Left lung (tissue), 10 donors: ENCODE results near the gene CBFA2T2. TPM values are rescaled to one million over a fixed set of nuclear protein-coding genes. Genes with fewer than 3 reads are reported as not detected.

Source experiments
- ATAC-seq: fragments of 200-7000 bp; cut with Tn5 transposase; one replicate; pipeline ENCODE4 v1.9.1; 2020; ENCODE audit warnings: moderate library complexity
- DNase-seq, 4 donors: peaks; one replicate each; pipeline ENCODE4 v3.0.0-alpha.2; 2013 to 2020
- H3K27ac ChIP-seq, 2 donors: fragments of 200-600 bp; sonication (generic) in 1 of 2; one replicate each; pipeline versions ENCODE4 v1.5.0 to v1.8.0; 2020 to 2021
- H3K27me3 ChIP-seq, 2 donors: fragments of 200-600 bp; sonication (generic) in 1 of 2; one replicate each; pipeline versions ENCODE4 v1.5.0 to v1.8.0; 2020 to 2021
- H3K36me3 ChIP-seq, 2 donors: fragments of 200-600 bp; sonication (generic) in 1 of 2; one replicate each; pipeline versions ENCODE4 v1.5.0 to v1.8.0; 2020 to 2021
- H3K4me1 ChIP-seq, 2 donors: fragments of 200-600 bp; one replicate each; pipeline ENCODE4 v1.8.0; 2021
- H3K4me3 ChIP-seq, 2 donors: fragments of 200-600 bp; sonication (generic) in 1 of 2; one replicate each; pipeline versions ENCODE4 v1.5.0 to v1.8.0; 2020 to 2021; ENCODE audit warnings: mild to moderate bottlenecking in 1 of 2
- H3K9me3 ChIP-seq, 2 donors: fragments of 200-600 bp; sonication (generic) in 1 of 2; one replicate each; pipeline versions ENCODE4 v1.5.0 to v1.8.0; 2020 to 2021
- CTCF ChIP-seq, 2 donors: fragments of 200-600 bp; sonication (generic) in 1 of 2; IDR thresholded peaks; one replicate each; pipeline versions ENCODE4 v1.5.0 to v1.8.0; 2021; ENCODE audit warnings: antibody characterized with exemption in 2 of 2
- intact Hi-C, 2 donors: fragments of 100-400 bp; cut with DNase I; formaldehyde crosslinking; loops; one replicate each; pipeline versions ENCODE4 v1.11.2 to v1.14.2; 2022
- polyA plus RNA-seq, 6 donors: library from polyadenylated mRNA; unstranded; fragments of 120-200 nt; gene quantifications; one replicate each; pipeline ENCODE4 v1.2.1, GENCODE V29; 2013; ENCODE audit not compliant: insufficient read length in 6 of 6
- total RNA-seq, 2 donors: library from RNA; stranded (reverse); fragmentation: NEBNext Ultra II Directional; extraction: Animal tissue kit (Norgen Biotek cat#: 25700); gene quantifications; one replicate each; pipeline ENCODE4 v1.2.1, GENCODE V29; 2021
- donor health status: DM: no; HTN: yes; CAD: no.
- donor health status: DM: no; HTN: no; CAD: no.

CBFA2T2 gene
- total and polyA plus RNA-seq, 8 donors: 11.9 to 54.4 (median 43.8) TPM

- H3K27me3 ChIP-seq: no peaks in the 10 kb centered on the region
- H3K27ac ChIP-seq: no peak overlapping the region
- DNase-seq (no peak), ATAC-seq (no peak)
- H3K9me3 ChIP-seq: no peaks in the 10 kb centered on the region
- peaks cover 0 to 15% of the 10 kb centered on the region in 2 donors for H3K4me1 ChIP-seq
- no peak overlapping the region for H3K4me3 ChIP-seq
- intact Hi-C loops: no loop called here
- H3K36me3 ChIP-seq: no peaks in the 10 kb centered on the region
- no peak for TF ChIP-seq CTCF (IDR thresholded peaks at IDR 0.05)
These were observed 47.7 kb downstream of the CBFA2T2 start for GRCh38 chr20:33537608-33538007.

GRCh38 chr20:33539129-33539528 lies 49.2 kb downstream of the CBFA2T2 start:
- ATAC-seq (peak; percentile 41), DNase-seq (no peak)
- intact Hi-C loops: no loop called here
- no peak overlapping the region for H3K4me3 ChIP-seq
- no peaks in the 10 kb centered on the region for H3K9me3 ChIP-seq
- H3K27me3 ChIP-seq: no peaks in the 10 kb centered on the region
- H3K27ac ChIP-seq: no peak overlapping the region
- peaks cover 0 to 8% of the 10 kb centered on the region in 2 donors for H3K4me1 ChIP-seq
- H3K36me3 ChIP-seq: no peaks in the 10 kb centered on the region
- no peak for TF ChIP-seq CTCF (IDR thresholded peaks at IDR 0.05)

DNA sequence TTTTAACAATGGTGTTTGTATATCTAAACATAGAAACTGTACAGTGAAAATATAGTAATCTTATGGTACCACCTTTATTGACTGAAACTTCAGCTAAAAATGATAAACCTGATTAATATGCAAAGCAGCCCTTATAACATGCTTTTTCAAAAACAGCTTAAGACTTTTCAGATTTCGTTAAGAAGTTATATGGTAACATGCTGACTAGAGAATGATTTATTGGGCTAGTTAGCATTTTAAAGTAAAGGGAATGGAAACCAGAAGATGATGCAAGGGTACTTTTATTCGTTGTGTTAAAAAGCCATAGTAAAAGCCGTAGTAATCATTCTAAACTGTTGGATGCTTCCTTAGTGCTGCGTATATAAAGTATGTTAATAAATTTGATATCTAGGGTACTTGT lies 50.5 kb downstream of the CBFA2T2 start:
- DNase-seq (no peak), ATAC-seq (no peak)
- Histone ChIP-seq H3K27ac (no peak overlapping the region), H3K36me3 (no peaks in the 10 kb centered on the region), H3K27me3 (no peaks in the 10 kb centered on the region), H3K9me3 (no peaks in the 10 kb centered on the region), H3K4me1 (peaks cover 0 to 8% of the 10 kb centered on the region in 2 donors), H3K4me3 (no peak overlapping the region)
- no peak for TF ChIP-seq CTCF (IDR thresholded peaks at IDR 0.05)
- intact Hi-C loops: no loop called here

- H3K4me1 ChIP-seq: peaks cover 0 to 8% of the 10 kb centered on the region in 2 donors
- no peak overlapping the region for H3K27ac ChIP-seq
- DNase-seq: no peak
- no peaks in the 10 kb centered on the region for H3K27me3 ChIP-seq
- ATAC-seq: no peak
- intact Hi-C loops: no loop called here
- no peaks in the 10 kb centered on the region for H3K9me3 ChIP-seq
- no peak for TF ChIP-seq CTCF (IDR thresholded peaks at IDR 0.05)
- H3K36me3 ChIP-seq: no peaks in the 10 kb centered on the region
- no peak overlapping the region for H3K4me3 ChIP-seq
These were observed 51.2 kb downstream of the CBFA2T2 start for GRCh38 chr20:33541074-33541473.

- DNase-seq: no peak
- Histone ChIP-seq H3K4me3 (no peak overlapping the region), H3K27me3 (no peaks in the 10 kb centered on the region), H3K27ac (no peak overlapping the region), H3K9me3 (no peaks in the 10 kb centered on the region), H3K36me3 (no peaks in the 10 kb centered on the region), H3K4me1 (peaks cover 0 to 8% of the 10 kb centered on the region in 2 donors)
- TF ChIP-seq CTCF (IDR thresholded peaks at IDR 0.05): no peak
- ATAC-seq: no peak
- intact Hi-C loops: no loop called here
These were observed 51.9 kb downstream of the CBFA2T2 start for GRCh38 chr20:33541797-33542196.
